Stomach (tissue), 9 donors: ENCODE data around the gene UBALD1. TPM values are rescaled to one million over a fixed set of nuclear protein-coding genes. Genes with fewer than 3 reads are reported as not detected.

Experiments used
- DNase-seq, 2 donors: peaks; one replicate each; pipeline versions ENCODE4 v3.0.0 to v3.0.0-alpha.2; 2013 to 2019
- H3K27ac ChIP-seq, 5 donors: fragments of 200-600 bp in 4 of 5; sonication (generic) in 4 of 5; one replicate each; pipeline ENCODE4 v1.5.1; 2013 to 2019; ENCODE audit warnings: mild to moderate bottlenecking in 1 of 5, moderate library complexity in 1 of 5
- H3K27me3 ChIP-seq, 3 donors: fragments of 200-600 bp; sonication (generic); one replicate each; pipeline ENCODE4 v1.5.1; 2017 to 2019; ENCODE audit warnings: mixed run types in 1 of 3
- H3K36me3 ChIP-seq, 4 donors: fragments of 200-600 bp; sonication (generic); 1 replicate in 3 of 4; 2 replicates in 1 of 4; pipeline ENCODE4 v1.5.1; 2016 to 2019
- H3K4me1 ChIP-seq, 4 donors: fragments of 200-600 bp; sonication (generic); one replicate each; pipeline ENCODE4 v1.5.1; 2016 to 2019
- H3K4me3 ChIP-seq, 4 donors: fragments of 200-600 bp; sonication (generic) in 3 of 4; one replicate each; pipeline ENCODE4 v1.5.1; 2016 to 2019; ENCODE audit warnings: mild to moderate bottlenecking in 1 of 4
- H3K9me3 ChIP-seq, 4 donors: fragments of 200-600 bp; sonication (generic); one replicate each; pipeline ENCODE4 v1.5.1; 2016 to 2019
- CTCF ChIP-seq, 7 experiments: fragments of 450-650 bp in 4 of 7; fragments of 200-600 bp in 3 of 7; sonication (generic) in 3 of 7; IDR thresholded peaks; one replicate each; pipeline ENCODE4 v1.5.1; 2016 to 2019; ENCODE audit warnings: antibody characterized with exemption in 7 of 7, control low read depth in 2 of 7, mild to moderate bottlenecking in 1 of 7
- EP300 ChIP-seq: sonication (generic); formaldehyde crosslinking; IDR thresholded peaks from one replicate; pipeline ENCODE4 v1.6.1; 2017; ENCODE audit warnings: antibody characterized with exemption
- POLR2A ChIP-seq, 4 donors: fragments of 450-650 bp; IDR thresholded peaks; one replicate each; pipeline ENCODE4 v1.6.1; 2016; ENCODE audit warnings: antibody characterized with exemption in 4 of 4, control low read depth in 2 of 4, mild to moderate bottlenecking in 1 of 4, moderate library complexity in 1 of 4
- POLR2AphosphoS5 ChIP-seq, 3 donors: sonication (generic); formaldehyde crosslinking; IDR thresholded peaks; one replicate each; pipeline ENCODE4 v1.6.1; 2016; ENCODE audit warnings: antibody characterized with exemption in 3 of 3
- WGBS, 5 donors: extraction: QIAGEN DNeasy Blood & Tissue Kit in 3 of 5; methylation state at CpG; one replicate each; pipeline versions ENCODE4 v1.1.5 to v1.1.7; 2013 to 2018; 5-methylcytosine and 5-hydroxymethylcytosine counted together
- intact Hi-C: fragments of 100-400 bp; cut with DNase I; formaldehyde crosslinking; loops from one replicate; pipeline ENCODE4 v1.15.1; 2023; ENCODE audit warnings: low total_unique reads
- polyA plus RNA-seq, 3 donors: library from polyadenylated mRNA; stranded (reverse); fragments of 200-250 nt; gene quantifications; one replicate each; pipeline ENCODE4 v1.2.3, GENCODE V29; 2013
- total RNA-seq, 5 donors: library from RNA; depleted of rRNA; stranded (reverse); fragments of >200 nt; gene quantifications; one replicate each; pipeline versions ENCODE4 v1.1.0 to v1.2.3, GENCODE V29; 2014 to 2016
- donor health status: healthy with polysubstance abuse.
- donor health status: Bipolar disorder and iron deficiency.
- donor health status: healthy.

The UBALD1 gene
- total and polyA plus RNA-seq, 8 donors: 0.58 to 77.2 (median 24.1) TPM

GRCh38 chr16:4625560-4626159 lies 11.0 kb upstream of the UBALD1 start:
- Histone ChIP-seq H3K36me3 (peaks cover 0 to 14% (median 1%) of the 10 kb centered on the region in 4 donors), H3K4me1 (peaks cover 22 to 49% (median 33%) of the 10 kb centered on the region in 4 donors), H3K27me3 (no peaks in the 10 kb centered on the region), H3K9me3 (no peaks in the 10 kb centered on the region), H3K27ac (peak overlapping the region; percentile 94 to 99 (median 97)), H3K4me3 (peak overlapping the region; percentile 65 to 100 (median 93))
- 6 to 9% (median 8%) methylated on average over 9 to 11 of the region's 11 CpGs for WGBS, 5 donors
- intact Hi-C loops: no loop called here
- no peak for TF ChIP-seq EP300
- no peak for TF ChIP-seq CTCF (IDR thresholded peaks at IDR 0.05)
- TF ChIP-seq POLR2AphosphoS5 (IDR thresholded peaks at IDR 0.05): no peak
- no peak for TF ChIP-seq POLR2A (IDR thresholded peaks at IDR 0.05)
- DNase-seq: no peak

DNA sequence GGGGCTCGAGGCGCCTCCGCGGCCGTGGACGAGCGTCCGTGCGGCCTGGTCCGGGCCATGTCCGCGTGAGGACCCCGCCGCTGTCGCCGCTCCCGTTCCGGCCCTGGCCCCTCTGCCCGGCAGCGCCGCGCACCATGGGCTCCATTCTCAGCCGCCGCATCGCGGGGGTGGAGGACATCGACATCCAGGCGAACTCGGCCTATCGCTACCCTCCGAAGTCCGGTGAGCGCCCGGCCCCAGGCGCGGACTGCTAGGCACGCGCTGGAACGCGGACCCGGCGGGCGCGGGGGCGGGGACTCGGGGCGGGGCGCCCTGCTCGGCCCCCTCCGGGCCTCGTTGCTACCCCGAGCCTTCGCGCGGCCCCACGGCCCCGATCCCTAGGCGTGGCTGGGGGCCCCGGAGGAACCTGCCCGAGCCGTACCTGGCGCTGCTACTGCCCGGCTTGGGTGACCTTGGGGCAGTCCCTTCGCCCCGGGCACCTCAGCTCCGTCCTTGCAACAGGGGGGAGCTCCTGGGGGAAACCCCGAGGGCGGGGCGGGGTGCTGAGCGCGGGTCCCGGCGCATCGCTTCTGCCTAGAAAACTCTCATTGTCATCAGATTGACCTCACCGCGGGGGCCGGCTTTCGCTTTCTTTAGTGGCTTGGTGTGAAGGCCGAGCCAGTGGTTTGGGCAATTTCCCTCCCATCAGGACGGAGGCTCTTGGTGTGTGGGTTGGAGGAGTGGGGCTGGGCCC lies 10.3 kb upstream of the UBALD1 start:
- WGBS, 5 donors: 0 to 1% (median 1%) methylated on average over 21 to 80 of the region's 80 CpGs
- H3K27me3 ChIP-seq: no peaks in the 10 kb centered on the region
- peaks cover 0 to 14% (median 1%) of the 10 kb centered on the region in 4 donors for H3K36me3 ChIP-seq
- peak; percentile 72 to 84 for DNase-seq
- peak overlapping the region; percentile 94 to 99 (median 97) for H3K27ac ChIP-seq
- H3K9me3 ChIP-seq: no peaks in the 10 kb centered on the region
- peak overlapping the region; percentile 65 to 100 (median 93) for H3K4me3 ChIP-seq
- intact Hi-C loops: no loop called here
- peaks cover 22 to 44% (median 33%) of the 10 kb centered on the region in 4 donors for H3K4me1 ChIP-seq
- TF ChIP-seq POLR2AphosphoS5 (IDR thresholded peaks at IDR 0.05) (peak in 2 of 3 donors; percentile 84 to 87), POLR2A (IDR thresholded peaks at IDR 0.05) (no peak)

DNA sequence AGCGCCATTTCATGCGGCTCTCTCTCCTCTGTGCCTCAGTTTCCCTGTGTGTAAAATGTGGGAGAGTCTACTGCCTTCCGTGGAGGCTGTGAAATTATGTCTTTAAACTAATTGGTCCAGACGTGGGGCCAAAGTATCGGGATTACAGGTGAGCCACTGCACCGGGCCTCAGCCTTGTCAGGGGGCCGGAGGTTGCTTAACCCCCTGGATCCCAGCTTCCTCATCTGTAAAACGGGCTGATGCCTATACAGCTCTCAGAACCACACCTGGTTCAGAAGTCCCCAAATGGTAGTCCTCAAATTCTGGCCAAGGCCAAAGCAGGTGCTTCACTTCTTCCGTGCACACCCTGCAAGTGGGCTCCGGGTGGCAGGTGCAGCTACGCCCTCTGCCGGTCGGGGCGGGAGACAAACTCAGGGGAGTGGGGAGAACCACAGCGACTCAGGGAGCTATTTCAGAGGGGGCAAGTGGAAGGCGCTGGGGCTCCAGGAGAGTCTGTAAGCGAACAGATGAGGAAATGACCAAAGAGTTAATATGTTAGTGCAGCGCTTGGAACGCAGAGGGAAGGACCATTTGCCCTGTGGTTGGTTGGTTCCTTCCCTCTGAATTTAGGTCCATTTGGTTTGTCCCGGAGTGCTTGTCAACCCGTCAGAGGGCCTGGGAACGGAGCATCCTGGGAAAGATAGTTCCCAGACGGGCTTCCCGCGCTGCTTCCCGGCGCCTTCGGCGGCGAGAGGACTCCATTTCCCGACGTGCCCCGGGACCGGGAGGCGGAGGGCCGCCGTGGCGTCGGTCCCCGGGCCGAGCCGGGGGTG lies 9.5 kb upstream of the UBALD1 start, which contains the start of gene MGRN1:
MGRN1 (plus strand) TSS at position 812 of the 812 bp plus-strand sequence. CDS start 135 bp downstream, outside the sequence.
- WGBS, 5 donors: 7 to 12% (median 9%) methylated on average over 26 to 42 of the region's 42 CpGs
- peak within 1 kb of the TSS; percentile 94 to 99 (median 97) for H3K27ac ChIP-seq
- H3K9me3 ChIP-seq: no peaks in the 10 kb centered on the region
- H3K4me1 ChIP-seq: peaks cover 22 to 44% (median 33%) of the 10 kb centered on the region in 4 donors
- no peaks in the 10 kb centered on the region for H3K27me3 ChIP-seq
- peak within 1 kb of the TSS; percentile 65 to 100 (median 93) for H3K4me3 ChIP-seq
- TF ChIP-seq CTCF (IDR thresholded peaks at IDR 0.05) (peak in 5 of 7 experiments; percentile 80 to 96 (median 95)), POLR2AphosphoS5 (IDR thresholded peaks at IDR 0.05) (peak in 1 of 3 donors; percentile 66), EP300 (no peak)
- peaks cover 0 to 14% (median 1%) of the 10 kb centered on the region in 4 donors for H3K36me3 ChIP-seq
- peak; percentile 95 to 99 for DNase-seq
- intact Hi-C loops: no loop called here

DNA sequence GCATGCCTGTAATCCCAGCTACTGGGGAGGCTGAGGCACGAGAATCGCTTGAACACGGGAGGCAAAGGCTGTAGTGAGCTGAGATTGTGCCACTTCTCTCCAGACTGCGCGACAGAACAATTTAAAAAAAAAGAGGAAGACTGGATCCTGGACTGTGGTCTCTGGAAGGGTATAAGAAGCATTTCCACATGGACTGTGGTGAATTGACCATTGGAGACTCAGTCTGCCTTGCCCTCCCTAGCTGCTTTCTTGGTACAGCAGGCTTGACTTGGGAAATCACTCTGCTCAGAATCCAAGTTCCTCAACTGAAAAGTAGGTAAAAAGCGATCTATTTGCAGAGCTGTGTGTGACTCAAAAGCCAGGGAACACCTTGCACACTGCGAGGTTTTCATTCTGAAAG lies 8.9 kb upstream of the UBALD1 start:
- H3K9me3 ChIP-seq: no peaks in the 10 kb centered on the region
- peaks cover 0 to 14% (median 1%) of the 10 kb centered on the region in 4 donors for H3K36me3 ChIP-seq
- H3K4me3 ChIP-seq: peak overlapping the region in 3 of 4 donors; percentile 65 to 100 (median 87)
- no peaks in the 10 kb centered on the region for H3K27me3 ChIP-seq
- WGBS, 5 donors: 81 to 87% (median 84%) methylated on average over 7 of the region's 7 CpGs
- intact Hi-C loops: no loop called here
- H3K27ac ChIP-seq: peak overlapping the region in 3 of 5 donors; percentile 94 to 99 (median 97)
- no peak for TF ChIP-seq POLR2A (IDR thresholded peaks at IDR 0.05)
- no peak for TF ChIP-seq CTCF (IDR thresholded peaks at IDR 0.05)
- TF ChIP-seq EP300: no peak
- TF ChIP-seq POLR2AphosphoS5 (IDR thresholded peaks at IDR 0.05): no peak
- peaks cover 23 to 47% (median 35%) of the 10 kb centered on the region in 4 donors for H3K4me1 ChIP-seq
- DNase-seq: no peak
